OCI-LY3 (cell line): ENCODE data around the gene PFDN1.

ENCODE experiments used
- EZH2phosphoT487 ChIP-seq: fragments of 200-600 bp; shearing (Covaris generic); IDR thresholded peaks from 2 replicates; pipeline ENCODE4 v1.6.1; 2018; ENCODE audit warnings: antibody characterized with exemption, mixed run types, low read depth
- TF ChIP-seq, protein P1 (sequence below): fragments of 200-600, 300-600 bp; sonication (generic); IDR thresholded peaks from 2 replicates; pipeline ENCODE4 v1.5.1; 2014; ENCODE audit warnings: antibody characterized with exemption, low read length, low read depth

- TF ChIP-seq, protein P1, sequence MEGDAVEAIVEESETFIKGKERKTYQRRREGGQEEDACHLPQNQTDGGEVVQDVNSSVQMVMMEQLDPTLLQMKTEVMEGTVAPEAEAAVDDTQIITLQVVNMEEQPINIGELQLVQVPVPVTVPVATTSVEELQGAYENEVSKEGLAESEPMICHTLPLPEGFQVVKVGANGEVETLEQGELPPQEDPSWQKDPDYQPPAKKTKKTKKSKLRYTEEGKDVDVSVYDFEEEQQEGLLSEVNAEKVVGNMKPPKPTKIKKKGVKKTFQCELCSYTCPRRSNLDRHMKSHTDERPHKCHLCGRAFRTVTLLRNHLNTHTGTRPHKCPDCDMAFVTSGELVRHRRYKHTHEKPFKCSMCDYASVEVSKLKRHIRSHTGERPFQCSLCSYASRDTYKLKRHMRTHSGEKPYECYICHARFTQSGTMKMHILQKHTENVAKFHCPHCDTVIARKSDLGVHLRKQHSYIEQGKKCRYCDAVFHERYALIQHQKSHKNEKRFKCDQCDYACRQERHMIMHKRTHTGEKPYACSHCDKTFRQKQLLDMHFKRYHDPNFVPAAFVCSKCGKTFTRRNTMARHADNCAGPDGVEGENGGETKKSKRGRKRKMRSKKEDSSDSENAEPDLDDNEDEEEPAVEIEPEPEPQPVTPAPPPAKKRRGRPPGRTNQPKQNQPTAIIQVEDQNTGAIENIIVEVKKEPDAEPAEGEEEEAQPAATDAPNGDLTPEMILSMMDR, result no peak
- TF ChIP-seq EZH2phosphoT487, result no peak
Observed at GRCh38 chr5:140221697-140222223, 81.1 kb downstream of the PFDN1 start.
